NB4 (cell line): Measurements from ENCODE around the gene KCNJ8.

Experiments used
- MYC ChIP-seq: IDR thresholded peaks from 2 replicates; pipeline ENCODE4 v1.6.1; 2011; ENCODE audit warnings: low read depth, low read length
- POLR2A ChIP-seq: IDR thresholded peaks from 2 replicates; pipeline ENCODE4 v1.6.1; 2011; ENCODE audit warnings: mild to moderate bottlenecking; ENCODE audit not compliant: insufficient read length; ENCODE audit errors: extremely low read depth
- TF ChIP-seq, protein P1 (sequence below): IDR thresholded peaks from one replicate; pipeline ENCODE4 v1.5.1; 2012; ENCODE audit warnings: low read depth, low read length
- TF ChIP-seq, protein P2 (sequence below): IDR thresholded peaks from 2 replicates; pipeline ENCODE4 v1.6.1; 2011; ENCODE audit warnings: low read depth, low read length

DNA sequence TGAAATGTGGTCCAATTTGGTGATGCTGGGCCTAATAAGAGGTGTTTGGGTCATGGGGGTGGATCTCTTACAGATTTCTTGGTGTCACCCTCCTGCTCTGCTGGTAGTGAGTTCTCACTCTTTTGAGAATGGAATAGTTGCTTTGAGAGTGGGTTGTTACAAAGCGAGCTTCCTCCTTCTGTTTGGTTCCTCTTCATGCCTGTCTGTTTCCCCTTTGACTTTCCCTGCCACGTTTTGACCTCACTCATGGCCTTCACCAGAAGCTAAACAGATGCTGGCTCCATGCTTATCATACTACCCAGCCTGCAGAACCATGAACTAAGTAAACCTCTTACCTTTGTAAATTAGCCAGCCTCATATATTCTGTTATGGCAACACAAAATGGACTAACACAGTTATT lies 59.1 kb downstream of the KCNJ8 start:
- TF ChIP-seq POLR2A (no peak), MYC (peak; percentile 37; the same call in 1 of the 2 replicates)
- TF ChIP-seq, protein P1, sequence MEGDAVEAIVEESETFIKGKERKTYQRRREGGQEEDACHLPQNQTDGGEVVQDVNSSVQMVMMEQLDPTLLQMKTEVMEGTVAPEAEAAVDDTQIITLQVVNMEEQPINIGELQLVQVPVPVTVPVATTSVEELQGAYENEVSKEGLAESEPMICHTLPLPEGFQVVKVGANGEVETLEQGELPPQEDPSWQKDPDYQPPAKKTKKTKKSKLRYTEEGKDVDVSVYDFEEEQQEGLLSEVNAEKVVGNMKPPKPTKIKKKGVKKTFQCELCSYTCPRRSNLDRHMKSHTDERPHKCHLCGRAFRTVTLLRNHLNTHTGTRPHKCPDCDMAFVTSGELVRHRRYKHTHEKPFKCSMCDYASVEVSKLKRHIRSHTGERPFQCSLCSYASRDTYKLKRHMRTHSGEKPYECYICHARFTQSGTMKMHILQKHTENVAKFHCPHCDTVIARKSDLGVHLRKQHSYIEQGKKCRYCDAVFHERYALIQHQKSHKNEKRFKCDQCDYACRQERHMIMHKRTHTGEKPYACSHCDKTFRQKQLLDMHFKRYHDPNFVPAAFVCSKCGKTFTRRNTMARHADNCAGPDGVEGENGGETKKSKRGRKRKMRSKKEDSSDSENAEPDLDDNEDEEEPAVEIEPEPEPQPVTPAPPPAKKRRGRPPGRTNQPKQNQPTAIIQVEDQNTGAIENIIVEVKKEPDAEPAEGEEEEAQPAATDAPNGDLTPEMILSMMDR: no peak
- TF ChIP-seq, protein P2, sequence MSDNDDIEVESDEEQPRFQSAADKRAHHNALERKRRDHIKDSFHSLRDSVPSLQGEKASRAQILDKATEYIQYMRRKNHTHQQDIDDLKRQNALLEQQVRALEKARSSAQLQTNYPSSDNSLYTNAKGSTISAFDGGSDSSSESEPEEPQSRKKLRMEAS: 0 out of 2 replicates have a peak, but pooled peaks have one; percentile 23
